Lung (tissue), 12 donors: Measurements from ENCODE around the gene PPTC7. TPM values are rescaled to one million over a fixed set of nuclear protein-coding genes. Genes with fewer than 3 reads are reported as not detected.
"Not testable (repeated sequence)": the region's sequence is repeated elsewhere in the genome, so short reads cannot be mapped to it uniquely, and the experiment has no call there.

ENCODE experiments used
- ATAC-seq: fragments of 200-7000 bp; cut with Tn5 transposase; one replicate; pipeline ENCODE4 v1.9.1; 2020; ENCODE audit warnings: moderate number of reproducible peaks; ENCODE audit not compliant: insufficient read depth, low FRiP score
- DNase-seq, 3 donors: peaks; one replicate each; pipeline ENCODE4 v3.0.0-alpha.2; 2013 to 2017
- H3K27ac ChIP-seq, 2 donors: one replicate each; pipeline ENCODE4 v1.5.1; 2013; ENCODE audit warnings: mild to moderate bottlenecking in 2 of 2, moderate library complexity in 2 of 2, control low read depth in 1 of 2, inconsistent platforms in 1 of 2, low read depth in 1 of 2, low read length in 1 of 2
- H3K27me3 ChIP-seq, 3 donors: one replicate each; pipeline ENCODE4 v1.5.1; 2013; ENCODE audit warnings: low read length in 2 of 3; ENCODE audit not compliant: control insufficient read depth in 3 of 3, insufficient read depth in 3 of 3
- H3K36me3 ChIP-seq, 4 donors: one replicate each; pipeline ENCODE4 v1.5.1; 2013; ENCODE audit warnings: low read length in 4 of 4, mild to moderate bottlenecking in 1 of 4, moderate library complexity in 1 of 4; ENCODE audit not compliant: control insufficient read depth in 4 of 4, insufficient read depth in 4 of 4
- H3K4me1 ChIP-seq, 5 donors: one replicate each; pipeline ENCODE4 v1.5.1; 2013; ENCODE audit warnings: low read length in 5 of 5, mild to moderate bottlenecking in 2 of 5, moderate library complexity in 1 of 5; ENCODE audit not compliant: control insufficient read depth in 5 of 5, insufficient read depth in 5 of 5
- H3K4me3 ChIP-seq: one replicate; pipeline ENCODE4 v1.5.1; 2013; ENCODE audit warnings: mild to moderate bottlenecking, control low read depth, moderate library complexity
- H3K9ac ChIP-seq, 2 donors: one replicate each; pipeline ENCODE4 v1.5.1; 2013; ENCODE audit warnings: low read length in 2 of 2, control low read depth in 1 of 2; ENCODE audit not compliant: insufficient read depth in 1 of 2
- H3K9me3 ChIP-seq, 4 donors: one replicate each; pipeline ENCODE4 v1.5.1; 2013; ENCODE audit warnings: low read length in 3 of 4, mild to moderate bottlenecking in 1 of 4, moderate library complexity in 1 of 4; ENCODE audit not compliant: control insufficient read depth in 4 of 4, insufficient read depth in 3 of 4
- CTCF ChIP-seq: IDR thresholded peaks from 2 replicates; pipeline ENCODE4 v1.5.1; 2012; ENCODE audit warnings: mild to moderate bottlenecking; ENCODE audit errors: control extremely low read depth, extremely low read depth
- WGBS, 2 donors: extraction: QIAGEN DNeasy Blood & Tissue Kit; methylation state at CpG; one replicate each; pipeline ENCODE4 v1.1.7; 2013; 5-methylcytosine and 5-hydroxymethylcytosine counted together
- polyA plus RNA-seq, 2 donors: library from polyadenylated mRNA; stranded (reverse); fragments of 200-250 nt; gene quantifications; one replicate each; pipeline ENCODE4 v1.2.1, GENCODE V29; 2013
- total RNA-seq, 2 donors: library from RNA; depleted of rRNA in 1 of 2; stranded (reverse); fragments of >200 nt in 1 of 2; gene quantifications; one replicate each; pipeline ENCODE4 v1.2.1, GENCODE V29; 2014 to 2021
- donor health status: control.
- donor health status: control.
- donor health status: Bipolar disorder and iron deficiency.
- donor health status: healthy.
- donor health status: DM: yes; HTN: yes; CAD: no.

Gene PPTC7
- total and polyA plus RNA-seq, 4 donors, result 7.1 to 23.4 (median 19.3) TPM

DNA sequence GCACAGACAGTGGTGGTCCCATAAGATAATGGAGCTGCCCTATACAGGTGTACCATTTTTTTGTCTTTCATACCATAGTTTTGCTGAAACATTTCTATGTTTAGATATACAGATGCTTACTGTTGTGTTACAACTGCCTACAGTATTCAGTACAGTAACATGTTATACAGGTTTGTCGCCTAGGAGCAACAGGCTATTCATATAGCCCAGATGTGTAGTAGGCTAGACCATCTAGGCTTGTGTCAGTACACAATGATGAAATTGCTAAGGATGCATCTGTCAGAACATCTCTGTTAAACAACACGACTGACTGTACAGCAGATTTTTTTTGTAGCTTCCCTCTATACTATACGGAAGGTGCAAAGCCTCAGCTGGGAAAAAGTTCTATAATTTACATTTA is 50.5 kb downstream of the PPTC7 start:
- Histone ChIP-seq H3K9ac (no peak overlapping the region), H3K27me3 (no peaks in the 10 kb centered on the region), H3K4me3 (no peak overlapping the region), H3K27ac (no peak overlapping the region), H3K4me1 (peaks cover 0 to 15% (median 0%) of the 10 kb centered on the region in 5 donors), H3K9me3 (no peaks in the 10 kb centered on the region), H3K36me3 (peaks cover 10 to 21% (median 12%) of the 10 kb centered on the region in 4 donors)
- no peak for TF ChIP-seq CTCF
- DNase-seq (no peak), ATAC-seq (no peak)
- 87 to 88% methylated on average over 3 of the region's 3 CpGs for WGBS, 2 donors

DNA sequence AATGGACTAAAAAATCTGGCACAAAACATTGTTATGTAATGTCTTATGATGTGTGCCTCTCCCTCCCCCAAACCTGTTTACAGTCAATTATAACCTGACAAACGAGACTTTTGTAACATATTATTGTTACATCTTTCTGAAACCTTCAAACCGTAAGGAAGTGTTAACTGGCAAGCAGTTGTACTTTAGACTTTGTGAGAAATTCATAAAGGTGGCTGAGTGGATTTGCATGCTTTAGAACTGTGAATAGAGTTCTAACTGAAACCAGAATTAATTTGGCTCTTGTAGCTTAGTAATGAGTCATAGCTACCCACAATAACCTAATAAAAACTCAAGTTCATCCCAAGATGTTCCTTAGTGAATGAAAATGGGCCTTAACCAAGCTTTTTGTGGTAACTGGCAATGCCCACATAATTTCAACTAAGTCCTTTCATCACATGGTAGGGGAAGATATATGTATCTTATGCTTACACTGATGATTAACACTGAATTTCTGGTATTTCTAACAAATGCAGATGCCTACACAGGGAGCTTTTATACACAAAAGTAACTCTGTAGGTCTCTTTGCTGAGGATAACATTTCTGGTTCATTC is 51.3 kb downstream of the PPTC7 start:
- H3K4me1 ChIP-seq, result peaks cover 0 to 15% (median 0%) of the 10 kb centered on the region in 5 donors
- peaks cover 4 to 21% (median 7%) of the 10 kb centered on the region in 4 donors for H3K36me3 ChIP-seq
- no peak for DNase-seq
- H3K9me3 ChIP-seq, result no peaks in the 10 kb centered on the region
- TF ChIP-seq CTCF, result no peak
- H3K27me3 ChIP-seq, result no peaks in the 10 kb centered on the region
- WGBS, 2 donors, result 63 to 74% methylated on average over 2 of the region's 2 CpGs
- H3K9ac ChIP-seq, result no peak overlapping the region
- ATAC-seq, result no peak
- H3K27ac ChIP-seq, result no peak overlapping the region
- H3K4me3 ChIP-seq, result no peak overlapping the region

DNA sequence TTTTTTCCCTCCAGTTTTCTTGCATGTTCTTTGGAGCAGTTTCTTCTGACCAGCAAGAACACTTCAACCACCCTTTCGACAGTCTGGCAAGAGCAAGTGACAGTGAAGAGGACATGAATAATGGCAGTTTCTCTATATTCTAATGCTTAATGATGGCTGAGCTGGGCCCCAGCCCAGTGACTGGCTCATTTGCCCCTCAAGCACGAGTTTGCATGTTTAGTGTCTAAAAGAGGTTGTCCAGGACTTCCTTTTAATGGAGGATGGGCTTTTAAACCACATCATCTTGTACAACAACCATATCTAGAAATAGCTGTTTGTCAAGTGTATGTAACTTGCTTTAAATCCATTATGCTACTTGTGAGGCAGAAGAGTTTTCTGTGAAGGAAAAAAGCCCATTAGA is 52.6 kb downstream of the PPTC7 start:
- no peak for TF ChIP-seq CTCF
- no peaks in the 10 kb centered on the region for H3K27me3 ChIP-seq
- peaks cover 0 to 10% (median 0%) of the 10 kb centered on the region in 5 donors for H3K4me1 ChIP-seq
- H3K9ac ChIP-seq, result no peak overlapping the region
- no peak overlapping the region for H3K4me3 ChIP-seq
- H3K27ac ChIP-seq, result no peak overlapping the region
- no peaks in the 10 kb centered on the region for H3K9me3 ChIP-seq
- H3K36me3 ChIP-seq, result peaks cover 0 to 13% (median 3%) of the 10 kb centered on the region in 4 donors
- ATAC-seq (no peak), DNase-seq (no peak)
- 63 to 72% methylated on average over 2 of the region's 2 CpGs for WGBS, 2 donors

DNA sequence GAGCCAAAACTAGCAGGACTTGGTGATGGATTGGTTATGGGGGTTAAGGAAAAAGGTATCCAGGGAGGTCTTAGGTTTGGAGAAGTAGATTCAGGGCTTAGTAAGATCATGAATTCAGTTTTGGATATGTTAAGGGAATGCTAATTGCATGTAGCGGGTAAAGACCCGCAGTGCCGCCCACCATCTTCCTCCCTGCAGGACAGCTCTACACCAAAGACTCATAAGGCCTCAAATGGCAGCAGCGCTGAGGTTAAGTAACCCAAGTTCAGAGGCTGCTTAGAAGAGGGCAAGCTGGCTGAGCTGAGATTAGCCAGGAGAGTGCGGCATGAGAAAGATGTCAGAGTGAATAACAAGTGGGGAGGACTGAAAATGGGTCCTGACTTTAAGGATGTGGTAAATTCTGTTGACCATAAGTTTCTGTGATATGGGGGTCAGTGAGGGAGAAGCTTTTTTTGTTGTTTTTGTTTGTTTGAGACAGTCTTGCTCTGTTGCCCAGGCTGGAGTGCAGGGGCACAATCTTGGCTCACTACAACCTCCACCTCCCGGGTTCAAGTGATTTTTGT is 54.8 kb downstream of the PPTC7 start:
- Histone ChIP-seq H3K27me3 (no peaks in the 10 kb centered on the region), H3K4me1 (peaks cover 0 to 6% (median 0%) of the 10 kb centered on the region in 5 donors), H3K4me3 (no peak overlapping the region), H3K9me3 (no peaks in the 10 kb centered on the region), H3K9ac (no peak overlapping the region), H3K36me3 (peaks cover 0 to 8% (median 2%) of the 10 kb centered on the region in 4 donors), H3K27ac (no peak overlapping the region)
- no peak for TF ChIP-seq CTCF
- DNase-seq (no peak), ATAC-seq (no peak)
- WGBS, 2 donors, result 95 to 97% methylated on average over 6 of the region's 6 CpGs

DNA sequence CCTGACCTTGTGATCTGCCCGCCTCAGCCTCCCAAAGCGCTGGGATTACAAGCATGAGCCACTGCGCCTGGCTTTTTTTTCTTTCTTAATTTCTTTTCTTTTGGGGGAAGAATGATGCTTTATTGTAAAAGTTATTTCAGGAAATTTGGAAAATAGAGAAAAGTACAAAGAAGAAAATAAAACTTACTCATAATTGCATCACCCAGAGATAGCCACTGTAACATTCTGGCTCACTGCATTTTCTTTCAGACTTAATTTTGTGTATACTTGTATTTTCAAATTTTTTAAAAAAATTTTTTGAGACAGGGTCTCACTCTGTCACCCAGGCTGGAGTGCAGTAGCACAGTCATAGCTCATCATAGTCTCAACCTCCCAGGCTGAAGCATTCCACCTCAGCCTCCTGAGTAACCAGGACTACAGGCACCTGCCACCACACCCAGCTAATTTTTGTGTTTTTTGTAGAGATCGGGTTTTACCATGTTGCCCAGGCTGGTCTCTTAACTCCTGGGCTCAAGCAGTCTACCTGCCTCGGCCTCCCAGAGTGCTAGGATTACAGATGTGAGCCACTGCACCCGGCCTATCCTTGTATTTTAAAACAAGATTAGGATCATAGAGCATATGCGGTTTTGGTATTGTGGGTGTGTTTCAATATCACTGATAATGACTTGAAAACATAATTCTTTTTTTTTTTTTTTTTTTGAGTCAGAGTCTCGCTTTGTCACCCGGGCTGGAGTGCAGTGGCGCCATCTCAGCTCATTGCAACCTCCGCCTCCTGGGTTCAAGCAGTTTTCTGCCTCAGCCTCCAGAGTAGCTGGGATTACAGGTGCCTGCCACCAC is 62.0 kb downstream of the PPTC7 start:
- not testable (repeated sequence) for H3K9ac ChIP-seq, H3K36me3 ChIP-seq, H3K27ac ChIP-seq, H3K9me3 ChIP-seq, DNase-seq, H3K27me3 ChIP-seq, H3K4me3 ChIP-seq, ATAC-seq, H3K4me1 ChIP-seq
- 88 to 94% methylated on average over 11 of the region's 11 CpGs for WGBS, 2 donors
